NCI-H1694 (cell line): ENCODE data around the gene CD72.

Experiments used
- DNase-seq: peaks from one replicate; lab custom pipeline; 2025; lab: John Stamatoyannopoulos, UW

CD72 gene

GRCh38 chr9:35618325-35618727, at the start of gene CD72:
TSS of gene CD72 (minus strand) at chr9:35618413. CDS start at chr9:35618303, 110 bp downstream.
- DNase-seq: peak; percentile 19

GRCh38 chr9:35667939-35668338, 49.7 kb upstream of the CD72 start:
- DNase-seq: no peak

GRCh38 chr9:35666549-35666948, 48.3 kb upstream of the CD72 start:
- DNase-seq: no peak

- no peak for DNase-seq
Observed at GRCh38 chr9:35666045-35666444, 47.8 kb upstream of the CD72 start.

- DNase-seq: no peak
Observed at GRCh38 chr9:35665471-35665818, 47.2 kb upstream of the CD72 start.

GRCh38 chr9:35664531-35665470, 46.6 kb upstream of the CD72 start, which contains the start of gene ARHGEF39:
TSS of gene ARHGEF39 (minus strand) at chr9:35665195. CDS start at chr9:35665169, 26 bp downstream.
- peak; percentile 50 for DNase-seq

GRCh38 chr9:35662437-35662836, 44.2 kb upstream of the CD72 start:
- no peak for DNase-seq

- no peak for DNase-seq
Observed at GRCh38 chr9:35661756-35662350, 43.6 kb upstream of the CD72 start.

GRCh38 chr9:35660966-35661415, 42.8 kb upstream of the CD72 start:
- peak; percentile 6 for DNase-seq

- DNase-seq: no peak
Observed at GRCh38 chr9:35659340-35659739, 41.1 kb upstream of the CD72 start.

GRCh38 chr9:35658968-35659220, 40.7 kb upstream of the CD72 start:
- no peak for DNase-seq

- DNase-seq: peak; percentile 84
Observed at GRCh38 chr9:35658137-35658967, 40.1 kb upstream of the CD72 start, which contains the start of gene CCDC107. TSS of gene CCDC107 (plus strand) at chr9:35658292. CDS start at chr9:35658380, 88 bp downstream.

- DNase-seq: peak; percentile 98
Observed at GRCh38 chr9:35657546-35658136, 39.4 kb upstream of the CD72 start, which contains the start of gene RMRP. TSS of gene RMRP (minus strand) at chr9:35658019.

GRCh38 chr9:35656831-35657545, 38.8 kb upstream of the CD72 start:
- DNase-seq: peak; percentile 56

GRCh38 chr9:35656348-35656747, 38.1 kb upstream of the CD72 start:
- DNase-seq: no peak

GRCh38 chr9:35653611-35654010, 35.4 kb upstream of the CD72 start:
- no peak for DNase-seq

- DNase-seq: no peak
Observed at GRCh38 chr9:35652829-35653209, 34.6 kb upstream of the CD72 start.

- no peak for DNase-seq
Observed at GRCh38 chr9:35651956-35652828, 34.0 kb upstream of the CD72 start.

- DNase-seq: no peak
Observed at GRCh38 chr9:35650341-35651158, 32.3 kb upstream of the CD72 start, which contains the start of gene SIT1. TSS of gene SIT1 (minus strand) at chr9:35650931. CDS start at chr9:35650853, 78 bp downstream.
